Retinal pigment epithelial cell (primary cell): ENCODE data around the gene NT5C2.
A peak's percentile ranks its signal among the peaks of the same experiment; 100 is the strongest.
"Not testable (repeated sequence)": the region's sequence is repeated elsewhere in the genome, so short reads cannot be mapped to it uniquely, and the experiment has no call there.

ENCODE experiments used
- DNase-seq: peaks from one replicate; pipeline ENCODE4 v3.0.0-alpha.2; 2010; ENCODE audit warnings: low read depth
- H3K4me3 ChIP-seq: 2 replicates; pipeline ENCODE4 v1.5.1; 2011; ENCODE audit warnings: mild to moderate bottlenecking, low read length, control low read depth, moderate library complexity
- CTCF ChIP-seq: conservative IDR thresholded peaks from 2 replicates; pipeline ENCODE4 v1.5.1; 2011; ENCODE audit warnings: low read depth, low read length, control low read depth, inconsistent platforms

The NT5C2 gene

DNA sequence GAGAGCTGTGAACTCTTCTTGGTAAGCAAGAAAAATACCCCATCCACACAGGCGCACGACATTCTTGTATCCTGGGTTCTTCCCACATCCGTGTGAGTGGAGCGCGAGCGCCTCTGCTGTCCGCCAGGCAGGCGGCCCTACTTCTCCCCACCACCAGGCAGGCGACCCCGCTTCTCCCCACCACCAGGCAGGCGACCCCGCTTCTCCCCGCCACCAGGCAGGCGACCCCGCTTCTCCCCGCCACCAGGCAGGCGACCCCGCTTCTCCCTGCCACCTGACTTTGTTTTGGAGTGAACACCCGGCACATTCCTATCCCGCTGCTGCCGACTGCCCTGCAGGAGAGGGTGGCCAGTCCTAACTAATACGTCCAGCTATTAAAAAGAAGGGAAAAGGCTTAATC, 120.8 kb downstream of the NT5C2 start:
- no peak for DNase-seq
- TF ChIP-seq CTCF: no peak
- H3K4me3 ChIP-seq: no peak overlapping the region

DNA sequence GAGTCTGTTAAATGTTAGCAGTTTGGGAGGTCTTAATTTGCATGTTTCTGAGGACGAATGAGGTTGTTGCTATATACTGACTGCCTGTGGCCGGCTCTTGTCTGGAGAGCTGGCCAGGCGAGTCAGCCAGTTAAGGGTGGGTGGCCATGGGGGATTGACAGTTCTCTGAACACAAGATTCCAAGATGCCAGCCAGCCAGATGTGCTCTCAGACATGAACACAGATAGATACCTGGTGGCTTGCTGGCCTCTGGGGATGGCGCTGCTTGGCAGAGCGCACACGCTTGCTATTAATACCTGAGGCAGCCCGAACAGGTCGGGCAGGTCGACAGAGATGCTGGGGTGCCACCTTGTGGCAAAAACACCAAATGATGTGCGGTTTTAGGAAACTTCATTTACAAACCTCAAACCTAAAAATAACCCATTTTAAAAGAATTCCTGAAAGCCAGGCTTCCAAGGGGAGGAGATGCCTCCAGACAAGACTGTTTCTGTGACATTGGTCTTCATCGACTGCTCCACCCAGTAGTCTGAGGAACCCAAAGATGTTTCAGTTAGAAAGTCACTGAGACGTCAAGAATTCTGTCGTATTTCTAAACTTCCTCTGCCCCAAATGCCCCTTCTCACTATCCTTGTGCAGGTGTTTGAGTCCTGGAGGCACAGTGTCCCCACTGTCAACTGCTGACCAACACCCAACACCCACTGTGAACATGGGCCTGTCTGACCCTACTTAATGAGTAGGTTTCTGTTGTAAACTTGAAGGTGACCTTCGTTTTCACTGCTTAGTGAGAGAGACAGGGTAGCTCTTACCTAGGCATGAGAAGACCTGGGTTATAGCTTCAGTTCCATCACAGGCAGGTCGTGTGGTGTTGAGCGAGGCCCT, 123.4 kb downstream of the NT5C2 start:
- peak; percentile 75 for TF ChIP-seq CTCF
- no peak for DNase-seq
- H3K4me3 ChIP-seq: no peak overlapping the region

DNA sequence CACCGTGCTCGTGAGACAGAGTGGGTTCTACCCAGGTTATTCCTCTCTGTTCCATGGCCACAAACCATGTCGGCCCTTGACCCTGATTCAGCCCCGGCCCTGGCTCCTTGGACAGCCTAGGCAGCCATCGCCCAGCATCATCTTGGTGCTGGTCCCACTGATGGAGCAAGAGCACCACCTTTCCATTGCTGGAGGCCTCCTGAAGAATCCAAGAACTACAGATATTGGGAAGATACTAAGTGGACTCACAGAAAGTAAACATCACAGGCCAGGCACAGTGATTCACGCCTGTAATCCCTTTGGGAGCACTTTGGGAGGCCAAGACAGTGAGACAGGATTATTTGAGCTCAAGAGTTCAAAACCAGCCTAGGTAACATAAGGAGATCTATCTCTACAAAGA, 125.1 kb downstream of the NT5C2 start:
- TF ChIP-seq CTCF: no peak
- H3K4me3 ChIP-seq: no peak overlapping the region
- no peak for DNase-seq

GRCh38 chr10:103067484-103067883, 125.6 kb downstream of the NT5C2 start:
- DNase-seq: no peak
- no peak for TF ChIP-seq CTCF
- H3K4me3 ChIP-seq: no peak overlapping the region

GRCh38 chr10:103067099-103067477, 126.0 kb downstream of the NT5C2 start:
- H3K4me3 ChIP-seq, DNase-seq: not testable (repeated sequence)

DNA sequence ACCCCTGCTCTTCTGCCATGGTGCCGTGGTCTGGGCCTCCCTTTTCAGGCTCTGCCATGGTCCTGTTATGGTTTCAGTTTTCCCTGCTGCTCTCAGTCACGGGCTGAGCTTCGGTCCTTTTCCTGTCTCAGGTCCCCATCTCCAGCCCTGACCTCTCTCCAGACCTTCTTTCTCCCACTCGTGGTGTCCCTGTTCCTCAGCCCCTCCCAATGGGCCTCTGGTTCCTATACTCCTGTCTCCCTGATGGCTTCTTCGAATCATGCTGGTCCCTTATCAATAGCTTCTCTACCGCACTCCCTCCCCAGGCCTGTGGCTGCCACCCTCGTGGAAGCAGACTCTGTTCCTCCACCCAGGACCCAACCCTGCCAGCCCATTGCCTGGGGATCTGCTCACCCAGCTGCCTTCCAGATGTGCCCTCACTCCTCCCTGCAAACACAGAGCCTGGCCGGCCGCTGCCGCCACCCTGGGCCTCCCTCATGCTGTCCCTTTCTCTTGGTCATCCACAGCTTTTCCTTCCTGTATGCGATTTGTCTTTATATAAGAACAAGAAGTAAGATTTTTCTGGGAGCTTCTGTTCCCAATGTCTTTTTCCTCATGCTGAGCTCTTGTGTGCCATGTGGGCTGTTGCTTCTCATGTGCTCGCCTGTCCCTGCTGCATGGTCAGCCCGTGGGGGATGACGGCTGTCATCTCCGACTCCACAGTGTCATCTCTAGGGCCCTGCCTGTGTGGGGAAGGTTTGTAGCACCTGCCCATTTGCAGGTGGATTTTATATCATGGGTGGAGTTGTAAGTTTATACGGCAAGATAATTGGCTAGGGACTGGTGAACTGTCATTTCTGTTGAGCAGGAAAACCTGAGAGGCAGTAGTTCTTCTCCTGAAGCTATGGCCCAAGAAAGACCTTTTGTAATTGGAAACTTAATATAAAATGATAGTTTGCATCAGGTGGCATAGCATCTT, 126.7 kb downstream of the NT5C2 start:
- TF ChIP-seq CTCF: no peak
- no peak overlapping the region for H3K4me3 ChIP-seq

GRCh38 chr10:103064956-103065355, 128.1 kb downstream of the NT5C2 start:
- H3K4me3 ChIP-seq: no peak overlapping the region
- DNase-seq: no peak
- TF ChIP-seq CTCF: no peak

More for the DNA sequence above, 126.7 kb downstream of the NT5C2 start:
- DNase-seq: no peak
